CD14-positive monocyte (primary cell): ENCODE results near the gene ACBD4. TPM values are rescaled to one million over a fixed set of nuclear protein-coding genes. Genes with fewer than 3 reads are reported as not detected.

Experiments
- DNase-seq, 3 donors: peaks; one replicate each; pipeline ENCODE4 v3.0.0-alpha.2; 2011 to 2022
- H2AFZ ChIP-seq: 2 replicates; pipeline ENCODE4 v1.6.0; 2012; ENCODE audit warnings: mild to moderate bottlenecking, low read depth, low read length, inconsistent platforms; ENCODE audit not compliant: insufficient read depth, poor library complexity, severe bottlenecking
- H3K27ac ChIP-seq, 2 donors: 1 replicate in 1 of 2; 2 replicates in 1 of 2; pipeline ENCODE4 v1.5.1; 2012 to 2013; ENCODE audit warnings: low read length in 2 of 2, control low read depth in 1 of 2, inconsistent platforms in 1 of 2, low read depth in 1 of 2, mild to moderate bottlenecking in 1 of 2
- H3K27me3 ChIP-seq, 2 donors: one replicate each; pipeline versions ENCODE4 v1.6.0 to v1.6.1; 2011 to 2013; ENCODE audit warnings: low read length in 2 of 2; ENCODE audit not compliant: control insufficient read depth in 2 of 2, insufficient read depth in 2 of 2
- H3K36me3 ChIP-seq, 2 donors: replicated peaks in 1 of 2; 1 replicate in 1 of 2; 2 replicates in 1 of 2; pipeline versions ENCODE4 v1.5.1 to v1.6.1; 2012 to 2013; ENCODE audit warnings: low read length in 2 of 2, control low read depth in 1 of 2, inconsistent platforms in 1 of 2, mild to moderate bottlenecking in 1 of 2; ENCODE audit not compliant: insufficient read depth in 2 of 2, control insufficient read depth in 1 of 2
- H3K4me1 ChIP-seq, 2 donors: 1 replicate in 1 of 2; 2 replicates in 1 of 2; pipeline versions ENCODE4 v1.5.1 to v1.6.1; 2012 to 2013; ENCODE audit warnings: low read length in 2 of 2, control low read depth in 1 of 2, inconsistent platforms in 1 of 2, mild to moderate bottlenecking in 1 of 2, moderate library complexity in 1 of 2; ENCODE audit not compliant: insufficient read depth in 2 of 2, control insufficient read depth in 1 of 2
- H3K4me2 ChIP-seq: replicated peaks from 2 replicates; pipeline ENCODE3; 2012; ENCODE audit warnings: low read length, moderate library complexity, mild to moderate bottlenecking; ENCODE audit not compliant: poor library complexity, severe bottlenecking; ENCODE audit errors: extremely low read depth
- H3K4me3 ChIP-seq, 3 experiments: fragments of 200-600 bp in 1 of 3; sonication (generic) in 1 of 3; replicated peaks in 1 of 3; 1 replicate in 2 of 3; 2 replicates in 1 of 3; pipeline ENCODE4 v1.5.1; 2011 to 2013; ENCODE audit warnings: low read length in 3 of 3, mild to moderate bottlenecking in 3 of 3, control low read depth in 2 of 3, low read depth in 2 of 3, inconsistent platforms in 1 of 3, moderate library complexity in 1 of 3
- H3K79me2 ChIP-seq: 2 replicates; pipeline ENCODE4 v1.6.0; 2012; ENCODE audit warnings: mild to moderate bottlenecking, control low read depth, inconsistent platforms, low read length, moderate library complexity; ENCODE audit not compliant: insufficient read depth
- H3K9ac ChIP-seq: 2 replicates; pipeline ENCODE4 v1.6.0; 2017; ENCODE audit warnings: low read length, mild to moderate bottlenecking; ENCODE audit not compliant: insufficient read depth, poor library complexity, severe bottlenecking
- H3K9me3 ChIP-seq, 2 donors: replicated peaks in 1 of 2; 1 replicate in 1 of 2; 2 replicates in 1 of 2; pipeline versions ENCODE4 v1.5.1 to v1.6.1; 2012 to 2013; ENCODE audit warnings: low read length in 2 of 2, control low read depth in 1 of 2; ENCODE audit not compliant: control insufficient read depth in 1 of 2, insufficient read depth in 1 of 2
- H4K20me1 ChIP-seq: 2 replicates; pipeline ENCODE4 v1.6.0; 2012; ENCODE audit warnings: mild to moderate bottlenecking, low read length, control low read depth, moderate library complexity; ENCODE audit not compliant: insufficient read depth
- H3K27ac Mint-ChIP-seq, 7 donors: one replicate each; pipeline ENCODE4 v1.8.0; 2020; ENCODE audit warnings: mild to moderate bottlenecking in 7 of 7, mixed read lengths in 7 of 7, moderate library complexity in 6 of 7, inconsistent platforms in 2 of 7
- H3K27me3 Mint-ChIP-seq, 3 donors: one replicate each; pipeline ENCODE4 v1.8.0; 2021 to 2022; ENCODE audit warnings: low read depth in 3 of 3, mild to moderate bottlenecking in 3 of 3, mixed read lengths in 3 of 3, moderate library complexity in 3 of 3, inconsistent platforms in 1 of 3
- H3K36me3 Mint-ChIP-seq, 2 donors: one replicate each; pipeline ENCODE4 v1.8.0; 2020; ENCODE audit warnings: mixed read lengths in 2 of 2, inconsistent platforms in 1 of 2, mild to moderate bottlenecking in 1 of 2
- H3K4me1 Mint-ChIP-seq: one replicate; pipeline ENCODE4 v1.8.0; 2020; ENCODE audit warnings: mild to moderate bottlenecking, mixed read lengths
- H3K4me3 Mint-ChIP-seq, 2 donors: one replicate each; pipeline ENCODE4 v1.8.0; 2020; ENCODE audit warnings: mild to moderate bottlenecking in 2 of 2, mixed read lengths in 2 of 2, moderate library complexity in 1 of 2
- H3K9me3 Mint-ChIP-seq, 7 donors: one replicate each; pipeline ENCODE4 v1.8.0; 2020 to 2022; ENCODE audit warnings: mixed read lengths in 7 of 7, mild to moderate bottlenecking in 6 of 7, moderate library complexity in 6 of 7, inconsistent platforms in 2 of 7
- WGBS: methylation state at CpG from one replicate; pipeline ENCODE4 v1.1.5; 2013; ENCODE audit warnings: missing lambda C conversion rate; ENCODE audit not compliant: insufficient coverage; 5-methylcytosine and 5-hydroxymethylcytosine counted together
- intact Hi-C, 2 donors: fragments of 100-400 bp; cut with micrococcal nuclease; formaldehyde crosslinking; loops; one replicate each; pipeline versions ENCODE4 v1.15.0 to v1.15.1; 2023
- polyA plus RNA-seq, 3 donors: library from polyadenylated mRNA; depleted of rRNA in 1 of 3; unstranded in 2 of 3; stranded (reverse) in 1 of 3; fragments of 300-500 nt in 2 of 3; fragments of >200 nt in 1 of 3; fragmentation: Illumina TruSeq in 2 of 3; gene quantifications; 1 replicate in 2 of 3; 2 replicates in 1 of 3; pipeline ENCODE4 v1.2.3, GENCODE V29; 2012 to 2021
- TF ChIP-seq, protein P1 (sequence below): fragments of 200-600 bp; IDR thresholded peaks from one replicate; pipeline ENCODE4 v1.8.0; 2022; ENCODE audit warnings: antibody characterized with exemption, mild to moderate bottlenecking

Gene ACBD4
- polyA plus RNA-seq, 3 donors, result 4.8 to 7.4 (median 6.2) TPM

DNA sequence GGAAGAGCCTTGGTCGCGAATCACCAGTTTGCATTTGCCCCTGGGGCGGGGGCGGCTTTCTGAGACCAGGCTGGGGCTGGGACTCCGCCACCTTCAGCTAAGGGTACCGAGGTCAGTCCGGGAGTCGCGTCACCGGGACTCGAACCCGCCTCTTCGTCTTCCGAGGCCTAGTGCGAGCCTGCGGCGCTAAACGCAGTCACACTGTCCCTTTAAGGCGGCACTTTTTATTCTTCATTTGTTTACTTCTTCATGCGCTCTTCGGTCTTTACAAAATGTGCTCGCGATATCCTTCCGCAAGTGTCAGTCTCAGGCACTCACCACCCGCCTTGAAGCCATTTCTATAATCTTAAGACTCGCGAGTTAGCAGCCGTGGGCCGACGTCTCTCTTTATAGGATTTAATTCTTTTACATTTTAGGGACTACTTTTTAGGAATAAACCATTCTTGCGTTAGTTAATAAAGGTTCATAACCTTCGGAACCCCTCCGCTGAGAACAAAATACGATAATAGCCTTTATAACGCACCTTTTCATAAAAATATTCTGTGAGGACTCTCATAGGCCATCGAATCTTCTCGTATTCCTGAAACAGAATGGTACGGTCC, 12.2 kb downstream of the ACBD4 start:
- H3K4me2 ChIP-seq, result peak overlapping the region; percentile 83
- Mint-ChIP-seq H3K4me3 (peak overlapping the region; percentile 88 to 97), H3K27ac (peak overlapping the region; percentile 97 to 100 (median 99)), H3K36me3 (no peaks in the 10 kb centered on the region), H3K9me3 (no peaks in the 10 kb centered on the region), H3K27me3 (peaks cover 0 to 2% (median 0%) of the 10 kb centered on the region in 3 donors), H3K4me1 (peaks cover 53% of the 10 kb centered on the region)
- DNase-seq, result peak; percentile 83 to 88 (median 84)
- peak overlapping the region; percentile 89 to 99 for H3K27ac ChIP-seq
- WGBS, result 0% methylated on average over 29 of the region's 38 CpGs
- peaks cover 39% of the 10 kb centered on the region for H4K20me1 ChIP-seq
- peak overlapping the region; percentile 85 for H2AFZ ChIP-seq
- peaks cover 57 to 75% of the 10 kb centered on the region in 2 donors for H3K4me1 ChIP-seq
- intact Hi-C loops, result loop anchor here (1.0 to 10.0 kb wide), 4 partner anchors 13 to 167 kb away; partner anchors contain the start of genes HEXIM2 (in 2 of the 2), ACBD4 (in 1 of the 2) and MAP3K14 (in 1 of the 2)
- H3K4me3 ChIP-seq, result peak overlapping the region; percentile 76 to 92 (median 80)
- TF ChIP-seq, protein P1, sequence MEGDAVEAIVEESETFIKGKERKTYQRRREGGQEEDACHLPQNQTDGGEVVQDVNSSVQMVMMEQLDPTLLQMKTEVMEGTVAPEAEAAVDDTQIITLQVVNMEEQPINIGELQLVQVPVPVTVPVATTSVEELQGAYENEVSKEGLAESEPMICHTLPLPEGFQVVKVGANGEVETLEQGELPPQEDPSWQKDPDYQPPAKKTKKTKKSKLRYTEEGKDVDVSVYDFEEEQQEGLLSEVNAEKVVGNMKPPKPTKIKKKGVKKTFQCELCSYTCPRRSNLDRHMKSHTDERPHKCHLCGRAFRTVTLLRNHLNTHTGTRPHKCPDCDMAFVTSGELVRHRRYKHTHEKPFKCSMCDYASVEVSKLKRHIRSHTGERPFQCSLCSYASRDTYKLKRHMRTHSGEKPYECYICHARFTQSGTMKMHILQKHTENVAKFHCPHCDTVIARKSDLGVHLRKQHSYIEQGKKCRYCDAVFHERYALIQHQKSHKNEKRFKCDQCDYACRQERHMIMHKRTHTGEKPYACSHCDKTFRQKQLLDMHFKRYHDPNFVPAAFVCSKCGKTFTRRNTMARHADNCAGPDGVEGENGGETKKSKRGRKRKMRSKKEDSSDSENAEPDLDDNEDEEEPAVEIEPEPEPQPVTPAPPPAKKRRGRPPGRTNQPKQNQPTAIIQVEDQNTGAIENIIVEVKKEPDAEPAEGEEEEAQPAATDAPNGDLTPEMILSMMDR, result no peak
- H3K9ac ChIP-seq, result peak overlapping the region; percentile 85
- H3K36me3 ChIP-seq, result no peaks in the 10 kb centered on the region
- no peaks in the 10 kb centered on the region for H3K27me3 ChIP-seq
- no peaks in the 10 kb centered on the region for H3K9me3 ChIP-seq
- H3K79me2 ChIP-seq, result peaks cover 47% of the 10 kb centered on the region

DNA sequence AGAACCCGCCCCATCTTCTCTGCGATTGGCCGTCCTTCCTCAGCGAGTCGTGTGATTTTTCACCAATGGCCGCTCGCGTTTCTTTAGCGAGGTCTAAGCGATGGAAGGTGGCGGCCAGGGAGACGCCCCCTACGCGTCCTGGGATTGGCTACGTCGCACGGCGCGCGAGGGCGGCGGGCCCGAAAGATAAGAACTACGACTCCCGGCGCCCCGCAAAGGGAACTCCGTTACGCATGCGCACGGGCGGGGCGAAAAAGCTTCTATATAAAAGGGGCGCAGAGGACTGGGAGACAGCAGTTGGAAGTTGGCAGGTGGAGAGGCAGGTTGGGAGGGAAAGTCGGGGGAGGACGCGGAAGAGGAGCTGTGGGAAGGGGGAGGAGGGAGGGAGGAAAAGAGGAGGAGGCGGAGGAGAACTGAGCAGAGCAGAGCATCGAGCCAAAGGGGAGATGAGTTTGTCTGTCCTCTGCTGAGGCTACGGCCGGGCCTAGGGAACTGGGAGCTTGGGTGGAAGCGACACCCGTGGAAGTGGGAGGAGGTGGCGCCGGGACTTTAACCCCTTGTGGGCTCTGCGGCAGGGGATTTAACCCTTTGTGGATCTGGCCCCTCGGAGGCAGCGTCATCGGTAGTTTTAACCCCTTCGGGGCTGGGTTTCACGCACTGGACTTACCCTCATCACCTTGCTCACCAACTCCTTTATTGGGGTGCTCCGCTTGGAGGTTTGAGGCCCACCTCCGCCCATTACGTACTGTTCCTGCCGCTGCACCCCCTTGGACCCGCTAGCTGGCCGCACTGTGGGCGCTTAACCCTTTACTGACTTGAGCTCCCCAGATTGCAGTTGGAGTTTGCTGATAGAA, 12.9 kb downstream of the ACBD4 start, which contains the start of gene HEXIM1:
HEXIM1 (plus strand) TSS at position 293 of the 854 bp plus-strand sequence. CDS start 716 bp downstream, outside the sequence.
- no peaks in the 10 kb centered on the region for H3K9me3 Mint-ChIP-seq

More for the DNA sequence above, 12.9 kb downstream of the ACBD4 start, which contains the start of gene HEXIM1:
- Mint-ChIP-seq H3K4me1 (peaks cover 53% of the 10 kb centered on the region), H3K36me3 (no peaks in the 10 kb centered on the region), H3K4me3 (peak within 1 kb of the TSS; percentile 99 to 100), H3K27me3 (peaks cover 0 to 2% (median 0%) of the 10 kb centered on the region in 3 donors), H3K27ac (peak within 1 kb of the TSS; percentile 97 to 100 (median 99))
- TF ChIP-seq, protein P1, result no peak
- peak within 1 kb of the TSS; percentile 85 for H3K9ac ChIP-seq
- H3K27ac ChIP-seq, result peak within 1 kb of the TSS; percentile 89 to 99
- peak within 1 kb of the TSS; percentile 85 for H2AFZ ChIP-seq
- H3K4me3 ChIP-seq, result peak within 1 kb of the TSS; percentile 80 to 92 (median 83)
- intact Hi-C loops, result loop anchor here (1.0 to 10.0 kb wide), 4 partner anchors 13 to 166 kb away; partner anchors contain the start of genes HEXIM2 (in 2 of the 2), ACBD4 (in 1 of the 2) and MAP3K14 (in 1 of the 2)
- H3K36me3 ChIP-seq, result no peaks in the 10 kb centered on the region
- no peaks in the 10 kb centered on the region for H3K27me3 ChIP-seq
- peak within 1 kb of the TSS; percentile 99 for H3K4me2 ChIP-seq
- peak; percentile 99 to 100 (median 100) for DNase-seq
- H4K20me1 ChIP-seq, result peaks cover 39% of the 10 kb centered on the region
- H3K9me3 ChIP-seq, result no peaks in the 10 kb centered on the region
- 0% methylated on average over 44 of the region's 58 CpGs for WGBS
- peaks cover 54% of the 10 kb centered on the region for H3K79me2 ChIP-seq
- peaks cover 56 to 75% of the 10 kb centered on the region in 2 donors for H3K4me1 ChIP-seq
